Vagina (tissue), 2 donors: ENCODE data around the gene RPL36A. TPM values are rescaled to one million over a fixed set of nuclear protein-coding genes. Genes with fewer than 3 reads are reported as not detected.

Experiments used
- DNase-seq, 2 donors: peaks; one replicate each; pipeline ENCODE4 v3.0.0-alpha.2; 2017; ENCODE audit errors: extremely low spot score in 2 of 2
- H3K27ac ChIP-seq: fragments of 200-600 bp; sonication (generic); one replicate; pipeline ENCODE4 v1.5.1; 2019
- H3K27me3 ChIP-seq: fragments of 200-600 bp; sonication (generic); one replicate; pipeline ENCODE4 v1.5.1; 2019
- H3K36me3 ChIP-seq, 2 donors: fragments of 200-600 bp; sonication (generic); one replicate each; pipeline ENCODE4 v1.5.1; 2017 to 2019
- H3K4me1 ChIP-seq: fragments of 200-600 bp; sonication (generic); one replicate; pipeline ENCODE4 v1.5.1; 2019
- H3K4me3 ChIP-seq, 2 donors: fragments of 200-600 bp; sonication (generic); 1 replicate in 1 of 2; 2 replicates in 1 of 2; pipeline ENCODE4 v1.5.1; 2016 to 2019
- H3K9me3 ChIP-seq: fragments of 200-600 bp; sonication (generic); one replicate; pipeline ENCODE4 v1.5.1; 2019
- POLR2A ChIP-seq, 2 donors: fragments of 450-650 bp; IDR thresholded peaks; one replicate each; pipeline ENCODE4 v1.6.1; 2017; ENCODE audit warnings: antibody characterized with exemption in 2 of 2, mild to moderate bottlenecking in 2 of 2, moderate library complexity in 2 of 2
- POLR2AphosphoS5 ChIP-seq, 2 donors: sonication (generic); formaldehyde crosslinking; IDR thresholded peaks; one replicate each; pipeline ENCODE4 v1.9.0; 2017; ENCODE audit warnings: antibody characterized with exemption in 2 of 2, mild to moderate bottlenecking in 2 of 2, low read depth in 1 of 2; ENCODE audit not compliant: insufficient read depth in 1 of 2
- intact Hi-C: fragments of 100-400 bp; cut with DNase I; formaldehyde crosslinking; loops from one replicate; pipeline ENCODE4 v1.15.1; 2023
- total RNA-seq: library from RNA; depleted of rRNA; stranded (reverse); fragments of >200 nt; gene quantifications from one replicate; pipeline ENCODE4 v1.2.3, GENCODE V29; 2016
- TF ChIP-seq, protein P1 (sequence below), 3 experiments: fragments of 450-650 bp in 2 of 3; fragments of 200-600 bp in 1 of 3; sonication (generic) in 1 of 3; IDR thresholded peaks; one replicate each; pipeline ENCODE4 v1.5.1; 2017 to 2019; ENCODE audit warnings: antibody characterized with exemption in 3 of 3, mild to moderate bottlenecking in 2 of 3, moderate library complexity in 2 of 3

RPL36A gene
- total RNA-seq, 1 donor from 2014 or later: 514 TPM

DNA sequence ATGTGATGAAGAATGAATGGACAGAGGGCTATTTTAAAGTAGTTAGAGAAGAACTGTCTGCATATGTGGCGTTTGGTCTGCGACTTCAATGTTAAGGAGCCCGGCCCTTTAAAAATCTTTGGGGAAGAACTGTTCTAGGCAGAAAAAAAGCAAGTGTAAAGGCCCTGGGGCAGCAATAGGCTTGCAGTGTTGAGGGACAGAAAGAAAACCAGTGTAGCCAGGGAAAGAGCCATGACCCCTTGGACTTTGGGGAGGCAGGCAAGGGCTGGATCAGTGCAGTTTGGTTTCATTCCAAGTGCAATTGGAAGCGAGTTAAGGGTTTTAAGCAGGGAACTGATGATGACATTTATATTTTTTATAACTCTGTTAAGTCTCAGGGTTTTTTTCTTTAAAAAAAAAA, 9.0 kb downstream of the RPL36A start:
- intact Hi-C loops: no loop called here
- Histone ChIP-seq H3K27ac (no peak overlapping the region), H3K27me3 (no peaks in the 10 kb centered on the region), H3K9me3 (no peaks in the 10 kb centered on the region), H3K4me3 (no peak overlapping the region), H3K36me3 (no peaks in the 10 kb centered on the region), H3K4me1 (no peaks in the 10 kb centered on the region)
- TF ChIP-seq POLR2A (IDR thresholded peaks at IDR 0.05) (no peak), POLR2AphosphoS5 (IDR thresholded peaks at IDR 0.05; ENCODE audit: insufficient read depth in 1 of 2, low read depth in 1 of 2) (no peak)
- TF ChIP-seq, protein P1, sequence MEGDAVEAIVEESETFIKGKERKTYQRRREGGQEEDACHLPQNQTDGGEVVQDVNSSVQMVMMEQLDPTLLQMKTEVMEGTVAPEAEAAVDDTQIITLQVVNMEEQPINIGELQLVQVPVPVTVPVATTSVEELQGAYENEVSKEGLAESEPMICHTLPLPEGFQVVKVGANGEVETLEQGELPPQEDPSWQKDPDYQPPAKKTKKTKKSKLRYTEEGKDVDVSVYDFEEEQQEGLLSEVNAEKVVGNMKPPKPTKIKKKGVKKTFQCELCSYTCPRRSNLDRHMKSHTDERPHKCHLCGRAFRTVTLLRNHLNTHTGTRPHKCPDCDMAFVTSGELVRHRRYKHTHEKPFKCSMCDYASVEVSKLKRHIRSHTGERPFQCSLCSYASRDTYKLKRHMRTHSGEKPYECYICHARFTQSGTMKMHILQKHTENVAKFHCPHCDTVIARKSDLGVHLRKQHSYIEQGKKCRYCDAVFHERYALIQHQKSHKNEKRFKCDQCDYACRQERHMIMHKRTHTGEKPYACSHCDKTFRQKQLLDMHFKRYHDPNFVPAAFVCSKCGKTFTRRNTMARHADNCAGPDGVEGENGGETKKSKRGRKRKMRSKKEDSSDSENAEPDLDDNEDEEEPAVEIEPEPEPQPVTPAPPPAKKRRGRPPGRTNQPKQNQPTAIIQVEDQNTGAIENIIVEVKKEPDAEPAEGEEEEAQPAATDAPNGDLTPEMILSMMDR (IDR thresholded peaks at IDR 0.05): no peak
- DNase-seq: no peak

DNA sequence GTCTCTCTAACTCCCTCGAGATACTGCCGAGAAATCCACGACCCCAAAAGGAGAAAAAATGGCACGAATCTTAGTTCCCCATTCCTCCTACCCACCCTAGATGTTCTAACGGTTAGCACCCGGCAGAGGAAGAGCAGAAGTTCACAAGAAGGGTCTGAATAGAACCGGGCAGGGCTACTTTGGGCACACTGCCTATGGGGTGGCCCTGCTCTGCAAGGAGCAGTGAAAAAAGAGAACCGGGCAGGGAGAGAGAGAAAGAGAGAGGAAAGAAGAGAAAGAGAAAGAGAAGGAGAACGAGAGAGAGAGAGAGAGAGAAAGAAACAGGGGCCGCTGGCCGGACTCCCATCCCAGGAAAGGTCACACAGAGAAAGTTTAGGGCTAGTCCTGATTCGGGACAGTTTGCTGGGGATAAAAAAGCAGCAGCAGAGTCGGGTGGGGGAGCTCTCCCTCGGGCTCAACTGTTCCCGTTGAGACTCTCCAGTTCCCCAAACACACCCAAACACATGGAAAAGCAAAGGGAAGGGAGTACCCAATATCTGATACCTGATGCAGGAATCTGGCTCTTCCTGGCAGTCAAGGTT, 16.4 kb downstream of the RPL36A start:
- H3K36me3 ChIP-seq: no peaks in the 10 kb centered on the region
- H3K27me3 ChIP-seq: no peaks in the 10 kb centered on the region
- H3K4me3 ChIP-seq: peak overlapping the region; percentile 54 to 58
- no peak for TF ChIP-seq POLR2A (IDR thresholded peaks at IDR 0.05)
- TF ChIP-seq, protein P1 (IDR thresholded peaks at IDR 0.05): no peak
- TF ChIP-seq POLR2AphosphoS5 (IDR thresholded peaks at IDR 0.05; ENCODE audit: insufficient read depth in 1 of 2, low read depth in 1 of 2): no peak
- intact Hi-C loops: no loop called here
- DNase-seq: no peak
- peaks cover 16% of the 10 kb centered on the region for H3K4me1 ChIP-seq
- H3K27ac ChIP-seq: peak overlapping the region; percentile 91
- no peaks in the 10 kb centered on the region for H3K9me3 ChIP-seq

DNA sequence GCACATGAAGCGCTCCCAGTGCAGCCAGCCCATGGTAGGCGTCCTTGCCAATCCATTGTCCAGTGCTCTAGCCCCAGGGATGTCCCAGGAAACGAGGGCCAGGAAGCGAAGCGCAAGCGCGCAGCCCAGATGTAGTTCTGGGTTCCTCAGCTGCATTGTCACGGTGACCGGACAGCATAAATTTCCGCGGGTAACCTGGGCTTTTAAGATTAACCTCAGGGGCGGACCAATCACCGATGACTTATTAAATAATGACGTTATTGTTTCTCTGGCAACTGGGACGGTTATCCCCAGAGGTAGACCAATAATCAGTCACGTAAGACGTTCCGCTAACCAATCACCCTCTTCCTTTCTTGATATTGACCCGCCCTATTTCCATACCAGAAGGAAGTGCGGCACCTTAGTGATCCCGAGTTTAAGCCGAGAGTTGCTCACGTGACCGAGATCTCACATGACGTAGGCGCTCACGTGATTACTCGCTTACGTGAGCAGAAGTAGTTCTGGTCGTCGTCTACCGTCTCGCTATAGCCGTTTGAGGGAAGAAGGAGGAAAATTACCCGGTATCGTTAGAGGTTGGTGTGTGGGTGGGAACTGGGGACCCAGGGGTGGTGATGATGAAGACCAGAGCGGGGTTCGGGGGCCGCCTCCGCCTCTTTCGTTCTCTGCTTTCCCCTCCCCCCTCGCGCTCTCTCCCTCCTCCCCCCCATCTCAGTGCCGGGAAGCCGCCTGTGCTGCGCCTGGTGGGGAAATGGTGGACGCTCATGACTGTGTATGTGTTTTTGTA, 17.1 kb downstream of the RPL36A start, which contains the start of the genes GLA and HNRNPH2:
Gene GLA (minus strand): TSS at position 178 of the 784 bp plus-strand sequence. CDS start 22 bp downstream, at position 156.
Gene HNRNPH2 (plus strand): TSS at position 475 of the 784 bp plus-strand sequence. CDS start 3,767 bp downstream, outside the sequence.
- intact Hi-C loops: no loop called here
- Histone ChIP-seq H3K27ac (peak within 1 kb of the TSS; percentile 91), H3K4me1 (peaks cover 16% of the 10 kb centered on the region), H3K36me3 (no peaks in the 10 kb centered on the region), H3K9me3 (no peaks in the 10 kb centered on the region), H3K4me3 (peak within 1 kb of the TSS; percentile 54 to 58), H3K27me3 (no peaks in the 10 kb centered on the region)
- DNase-seq: peak in 1 of 2 donors; percentile 98
- TF ChIP-seq, protein P1 (IDR thresholded peaks at IDR 0.05): no peak
- TF ChIP-seq POLR2A (IDR thresholded peaks at IDR 0.05): peak in 1 of 2 donors; percentile 87
- peak; percentile 90 to 93 for TF ChIP-seq POLR2AphosphoS5 (IDR thresholded peaks at IDR 0.05; ENCODE audit: insufficient read depth in 1 of 2, low read depth in 1 of 2)

DNA sequence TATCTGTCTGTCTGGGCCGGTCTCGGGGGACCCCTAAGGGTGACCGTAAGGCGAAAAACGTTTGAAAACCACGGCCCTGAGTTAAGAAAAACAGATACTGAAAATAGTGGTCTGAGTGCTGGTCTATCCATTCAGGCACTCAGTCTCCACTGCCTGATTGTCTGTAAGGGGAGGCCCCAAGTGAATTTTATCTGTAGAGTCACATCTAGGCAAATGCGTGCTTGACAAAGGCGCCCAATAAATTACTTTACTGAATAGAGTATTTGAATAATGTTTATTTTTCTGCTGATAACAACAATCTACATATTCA, 17.7 kb downstream of the RPL36A start:
- intact Hi-C loops: no loop called here
- no peak for DNase-seq
- peak overlapping the region; percentile 91 for H3K27ac ChIP-seq
- H3K4me3 ChIP-seq: peak overlapping the region; percentile 48 to 54
- no peaks in the 10 kb centered on the region for H3K27me3 ChIP-seq
- H3K36me3 ChIP-seq: no peaks in the 10 kb centered on the region
- H3K4me1 ChIP-seq: peaks cover 16% of the 10 kb centered on the region
- H3K9me3 ChIP-seq: no peaks in the 10 kb centered on the region
- TF ChIP-seq POLR2AphosphoS5 (IDR thresholded peaks at IDR 0.05; ENCODE audit: insufficient read depth in 1 of 2, low read depth in 1 of 2) (no peak), POLR2A (IDR thresholded peaks at IDR 0.05) (no peak)
- TF ChIP-seq, protein P1 (IDR thresholded peaks at IDR 0.05): no peak

DNA sequence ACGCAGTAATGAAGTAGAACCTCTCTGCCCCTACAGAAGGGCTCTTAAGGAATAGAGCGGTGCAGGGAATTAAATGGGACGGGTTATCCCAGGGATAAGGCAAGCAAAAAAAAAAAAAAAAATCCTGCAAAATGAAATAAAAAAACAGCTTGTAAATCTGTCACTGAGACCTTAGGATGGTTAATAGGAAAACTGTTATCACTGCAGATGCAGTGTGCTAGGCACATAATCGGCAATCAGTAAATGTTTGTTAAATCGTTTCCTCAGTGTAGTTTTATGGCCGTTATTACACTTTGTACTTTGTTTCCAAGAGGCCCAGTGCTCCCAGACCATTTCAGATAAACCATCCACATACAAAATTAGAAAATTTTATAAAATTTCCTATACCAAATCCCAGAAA, 18.2 kb downstream of the RPL36A start:
- Histone ChIP-seq H3K9me3 (no peaks in the 10 kb centered on the region), H3K27me3 (no peaks in the 10 kb centered on the region), H3K36me3 (no peaks in the 10 kb centered on the region), H3K27ac (peak overlapping the region; percentile 91), H3K4me3 (peak overlapping the region; percentile 48 to 54), H3K4me1 (peaks cover 16% of the 10 kb centered on the region)
- TF ChIP-seq, protein P1 (IDR thresholded peaks at IDR 0.05): no peak
- TF ChIP-seq POLR2AphosphoS5 (IDR thresholded peaks at IDR 0.05; ENCODE audit: insufficient read depth in 1 of 2, low read depth in 1 of 2): no peak
- no peak for TF ChIP-seq POLR2A (IDR thresholded peaks at IDR 0.05)
- no peak for DNase-seq
- intact Hi-C loops: no loop called here
